ENCODE results near the gene ALDH2.

Gene ALDH2

DNA sequence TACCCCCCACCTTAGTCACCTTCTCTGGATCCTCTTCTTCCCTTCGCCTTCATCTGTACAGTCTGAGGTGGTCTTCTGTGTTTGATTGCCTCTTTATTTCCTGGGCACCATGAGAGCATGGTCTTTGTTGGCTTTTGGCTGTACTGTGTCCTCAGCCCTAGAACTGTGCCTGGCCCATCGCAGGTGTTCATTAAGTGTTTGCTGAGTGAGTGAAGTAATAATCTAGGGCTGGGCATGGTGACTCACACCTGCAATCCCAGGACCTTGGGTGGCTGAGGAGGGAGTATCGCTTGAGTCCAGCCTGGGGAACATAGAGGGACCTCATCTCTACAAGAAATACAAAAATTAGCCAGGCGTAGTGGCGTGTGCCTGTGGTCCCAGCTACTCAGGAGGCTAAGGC, 13.9 kb downstream of the ALDH2 start:
- H3K36me3 ChIP-seq, result peaks cover 48% of the 10 kb centered on the region
- no peak for DNase-seq
- TF ChIP-seq, protein P1, sequence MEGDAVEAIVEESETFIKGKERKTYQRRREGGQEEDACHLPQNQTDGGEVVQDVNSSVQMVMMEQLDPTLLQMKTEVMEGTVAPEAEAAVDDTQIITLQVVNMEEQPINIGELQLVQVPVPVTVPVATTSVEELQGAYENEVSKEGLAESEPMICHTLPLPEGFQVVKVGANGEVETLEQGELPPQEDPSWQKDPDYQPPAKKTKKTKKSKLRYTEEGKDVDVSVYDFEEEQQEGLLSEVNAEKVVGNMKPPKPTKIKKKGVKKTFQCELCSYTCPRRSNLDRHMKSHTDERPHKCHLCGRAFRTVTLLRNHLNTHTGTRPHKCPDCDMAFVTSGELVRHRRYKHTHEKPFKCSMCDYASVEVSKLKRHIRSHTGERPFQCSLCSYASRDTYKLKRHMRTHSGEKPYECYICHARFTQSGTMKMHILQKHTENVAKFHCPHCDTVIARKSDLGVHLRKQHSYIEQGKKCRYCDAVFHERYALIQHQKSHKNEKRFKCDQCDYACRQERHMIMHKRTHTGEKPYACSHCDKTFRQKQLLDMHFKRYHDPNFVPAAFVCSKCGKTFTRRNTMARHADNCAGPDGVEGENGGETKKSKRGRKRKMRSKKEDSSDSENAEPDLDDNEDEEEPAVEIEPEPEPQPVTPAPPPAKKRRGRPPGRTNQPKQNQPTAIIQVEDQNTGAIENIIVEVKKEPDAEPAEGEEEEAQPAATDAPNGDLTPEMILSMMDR (IDR thresholded peaks at IDR 0.05; ENCODE audit: low read depth, low read length), result no peak
- no peak overlapping the region for H3K4me3 ChIP-seq (ENCODE audit: low read depth, low read length)
- H3K4me1 ChIP-seq, result peaks cover 11% of the 10 kb centered on the region
- H3K9me3 ChIP-seq, result no peaks in the 10 kb centered on the region
- no peaks in the 10 kb centered on the region for H3K27me3 ChIP-seq

- TF ChIP-seq, protein P1 (IDR thresholded peaks at IDR 0.05; ENCODE audit: low read depth, low read length), result no peak
- Histone ChIP-seq H3K36me3 (peaks cover 50% of the 10 kb centered on the region), H3K27me3 (no peaks in the 10 kb centered on the region), H3K4me1 (peaks cover 7% of the 10 kb centered on the region), H3K9me3 (no peaks in the 10 kb centered on the region), H3K4me3 (ENCODE audit: low read depth, low read length) (no peak overlapping the region)
- no peak for DNase-seq
These were observed 14.4 kb downstream of the ALDH2 start for GRCh38 chr12:111781085-111781658.

- Histone ChIP-seq H3K27me3 (no peaks in the 10 kb centered on the region), H3K4me1 (no peaks in the 10 kb centered on the region), H3K4me3 (ENCODE audit: low read depth, low read length) (no peak overlapping the region), H3K9me3 (no peaks in the 10 kb centered on the region), H3K36me3 (peaks cover 47% of the 10 kb centered on the region)
- DNase-seq, result no peak
- TF ChIP-seq, protein P1 (IDR thresholded peaks at IDR 0.05; ENCODE audit: low read depth, low read length), result no peak
These were observed 16.3 kb downstream of the ALDH2 start for GRCh38 chr12:111783046-111783445.

DNA sequence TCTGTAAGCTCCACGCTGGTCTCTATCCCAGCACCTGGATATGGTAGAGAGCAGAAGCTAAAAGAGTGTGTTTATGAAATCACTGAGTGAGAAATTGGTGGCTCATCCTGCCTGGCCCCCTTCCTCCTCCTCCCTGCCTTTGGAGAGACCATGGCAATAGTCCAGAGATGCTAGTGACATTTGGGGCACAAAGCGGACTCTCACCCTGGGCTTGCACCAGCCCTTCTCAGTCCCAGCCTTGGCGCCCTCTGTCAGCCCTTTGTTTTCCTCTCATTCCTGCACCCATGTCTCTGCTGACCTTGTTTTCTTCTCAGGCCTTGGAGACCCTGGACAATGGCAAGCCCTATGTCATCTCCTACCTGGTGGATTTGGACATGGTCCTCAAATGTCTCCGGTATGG, 18.2 kb downstream of the ALDH2 start:
- Histone ChIP-seq H3K4me1 (no peaks in the 10 kb centered on the region), H3K36me3 (peaks cover 52% of the 10 kb centered on the region), H3K4me3 (ENCODE audit: low read depth, low read length) (no peak overlapping the region), H3K27me3 (no peaks in the 10 kb centered on the region), H3K9me3 (no peaks in the 10 kb centered on the region)
- TF ChIP-seq, protein P1 (IDR thresholded peaks at IDR 0.05; ENCODE audit: low read depth, low read length), result no peak
- DNase-seq, result no peak

DNA sequence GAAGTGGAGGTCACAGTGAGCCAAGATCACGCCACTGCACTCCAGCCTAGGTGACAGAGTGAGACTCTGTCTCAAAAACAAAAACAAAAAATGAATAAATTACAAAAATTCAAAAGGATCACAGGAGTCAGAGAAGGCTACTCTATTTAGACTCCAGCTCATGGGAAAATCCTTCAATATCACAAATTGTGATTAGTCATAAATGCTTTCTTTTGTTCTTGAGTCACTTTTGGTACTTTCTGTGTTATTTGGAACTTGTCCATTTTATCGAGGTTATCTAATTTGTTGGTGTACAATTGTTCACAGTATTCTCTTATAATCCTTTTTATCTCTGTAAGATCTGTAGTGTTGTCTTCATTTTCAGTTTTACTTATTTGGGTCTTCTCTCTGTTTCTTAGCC, 18.9 kb downstream of the ALDH2 start:
- no peak for DNase-seq
- peaks cover 58% of the 10 kb centered on the region for H3K36me3 ChIP-seq
- H3K4me3 ChIP-seq (ENCODE audit: low read depth, low read length), result no peak overlapping the region
- no peaks in the 10 kb centered on the region for H3K27me3 ChIP-seq
- no peaks in the 10 kb centered on the region for H3K9me3 ChIP-seq
- TF ChIP-seq, protein P1 (IDR thresholded peaks at IDR 0.05; ENCODE audit: low read depth, low read length), result no peak
- no peaks in the 10 kb centered on the region for H3K4me1 ChIP-seq

DNA sequence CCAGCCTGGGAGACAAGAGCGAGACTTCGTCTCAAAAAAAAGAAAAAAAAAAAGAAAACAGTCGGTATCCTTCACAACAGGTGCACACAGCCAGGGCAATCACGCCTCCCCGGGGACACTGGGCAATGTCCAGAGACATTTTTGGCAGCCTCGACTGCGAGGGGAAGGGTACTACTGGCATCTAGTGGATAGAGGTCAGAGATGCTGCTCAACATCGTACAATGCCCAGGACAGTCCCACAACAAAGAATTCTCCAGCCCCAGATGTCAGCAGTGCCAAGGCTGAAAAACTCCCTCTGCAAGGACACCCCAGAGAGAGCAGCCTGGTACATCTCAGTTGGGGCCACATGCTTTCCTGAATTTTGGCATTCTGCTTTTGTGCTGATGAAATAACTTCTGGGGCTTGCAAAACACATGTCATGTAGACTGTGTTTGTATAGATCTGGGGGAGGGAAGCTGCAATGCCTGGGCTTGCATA, 21.5 kb downstream of the ALDH2 start:
- no peaks in the 10 kb centered on the region for H3K9me3 ChIP-seq
- H3K4me3 ChIP-seq (ENCODE audit: low read depth, low read length), result no peak overlapping the region
- H3K27me3 ChIP-seq, result no peaks in the 10 kb centered on the region
- DNase-seq, result peak; percentile 68
- H3K4me1 ChIP-seq, result no peaks in the 10 kb centered on the region
- TF ChIP-seq, protein P1 (IDR thresholded peaks at IDR 0.05; ENCODE audit: low read depth, low read length), result peak; percentile 68
- peaks cover 68% of the 10 kb centered on the region for H3K36me3 ChIP-seq

All from BE2C (cell line).